ENCODE measurements around the gene TK2.

The TK2 gene

GRCh38 chr16:66483689-66484452, 66.1 kb downstream of the TK2 start:
- DNase-seq (ENCODE audit: low spot score): peak; percentile 93

- no peak for DNase-seq (ENCODE audit: low spot score)
These were observed 68.0 kb downstream of the TK2 start for GRCh38 chr16:66481943-66482390.

- DNase-seq (ENCODE audit: low spot score): no peak
These were observed 68.6 kb downstream of the TK2 start for GRCh38 chr16:66481081-66481942.

- no peak for DNase-seq (ENCODE audit: low spot score)
These were observed 69.4 kb downstream of the TK2 start for GRCh38 chr16:66480265-66481080.

GRCh38 chr16:66479661-66480264, 70.2 kb downstream of the TK2 start:
- DNase-seq (ENCODE audit: low spot score): no peak

- DNase-seq (ENCODE audit: low spot score): peak; percentile 90
These were observed 71.0 kb downstream of the TK2 start for GRCh38 chr16:66478733-66479511.

- DNase-seq (ENCODE audit: low spot score): no peak
These were observed 72.8 kb downstream of the TK2 start for GRCh38 chr16:66477028-66477515.

GRCh38 chr16:66476328-66477027, 73.4 kb downstream of the TK2 start:
- no peak for DNase-seq (ENCODE audit: low spot score)

GRCh38 chr16:66475232-66475631, 74.7 kb downstream of the TK2 start:
- no peak for DNase-seq (ENCODE audit: low spot score)

- no peak for DNase-seq (ENCODE audit: low spot score)
These were observed 75.1 kb downstream of the TK2 start for GRCh38 chr16:66474750-66475199.

GRCh38 chr16:66473654-66474519, 76.0 kb downstream of the TK2 start:
- DNase-seq (ENCODE audit: low spot score): no peak

- no peak for DNase-seq (ENCODE audit: low spot score)
These were observed 76.8 kb downstream of the TK2 start for GRCh38 chr16:66473051-66473571.

- no peak for DNase-seq (ENCODE audit: low spot score)
These were observed 78.1 kb downstream of the TK2 start for GRCh38 chr16:66471716-66472393.

- DNase-seq (ENCODE audit: low spot score): no peak
These were observed 78.7 kb downstream of the TK2 start for GRCh38 chr16:66471264-66471663.

- no peak for DNase-seq (ENCODE audit: low spot score)
These were observed 79.4 kb downstream of the TK2 start for GRCh38 chr16:66470556-66470955.

- DNase-seq (ENCODE audit: low spot score): no peak
These were observed 79.9 kb downstream of the TK2 start for GRCh38 chr16:66469947-66470546.

GRCh38 chr16:66469291-66469946, 80.5 kb downstream of the TK2 start:
- no peak for DNase-seq (ENCODE audit: low spot score)
